22Rv1 (cell line): Measurements from ENCODE around the gene PHACTR1.

Source experiments
- H3K27ac ChIP-seq: fragments of 450-650 bp; 2 replicates; pipeline ENCODE4 v1.5.1; 2017
- ZFX ChIP-seq: fragments of 450-650 bp; IDR thresholded peaks from 2 replicates; pipeline ENCODE4 v1.6.1; 2017; ENCODE audit warnings: antibody characterized with exemption, borderline replicate concordance
- TF ChIP-seq, protein P1 (sequence below): fragments of 450-650 bp; IDR thresholded peaks from 2 replicates; pipeline ENCODE4 v1.5.1; 2017; ENCODE audit warnings: mild to moderate bottlenecking

The PHACTR1 gene

DNA sequence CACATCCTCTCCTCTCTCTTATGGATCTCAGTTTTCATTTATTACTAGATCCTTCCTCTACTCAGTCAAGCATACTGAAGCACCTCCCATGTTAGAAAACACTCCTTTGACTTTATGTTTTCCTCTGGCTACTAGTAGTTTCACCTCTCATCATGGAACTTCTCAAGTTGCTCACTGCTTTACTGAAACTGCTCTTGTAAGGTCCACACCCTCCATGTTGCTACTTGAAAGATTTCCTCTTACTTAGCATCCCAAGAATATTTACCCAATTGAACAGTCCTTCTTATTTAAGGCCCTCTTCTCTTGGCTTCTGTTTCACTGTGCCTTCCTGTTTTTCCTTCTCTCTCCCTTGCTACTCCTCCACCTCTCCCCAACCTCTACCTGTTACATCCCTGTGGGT is 381.4 kb downstream of the PHACTR1 start:
- H3K27ac ChIP-seq: no peak overlapping the region
- TF ChIP-seq, protein P1, sequence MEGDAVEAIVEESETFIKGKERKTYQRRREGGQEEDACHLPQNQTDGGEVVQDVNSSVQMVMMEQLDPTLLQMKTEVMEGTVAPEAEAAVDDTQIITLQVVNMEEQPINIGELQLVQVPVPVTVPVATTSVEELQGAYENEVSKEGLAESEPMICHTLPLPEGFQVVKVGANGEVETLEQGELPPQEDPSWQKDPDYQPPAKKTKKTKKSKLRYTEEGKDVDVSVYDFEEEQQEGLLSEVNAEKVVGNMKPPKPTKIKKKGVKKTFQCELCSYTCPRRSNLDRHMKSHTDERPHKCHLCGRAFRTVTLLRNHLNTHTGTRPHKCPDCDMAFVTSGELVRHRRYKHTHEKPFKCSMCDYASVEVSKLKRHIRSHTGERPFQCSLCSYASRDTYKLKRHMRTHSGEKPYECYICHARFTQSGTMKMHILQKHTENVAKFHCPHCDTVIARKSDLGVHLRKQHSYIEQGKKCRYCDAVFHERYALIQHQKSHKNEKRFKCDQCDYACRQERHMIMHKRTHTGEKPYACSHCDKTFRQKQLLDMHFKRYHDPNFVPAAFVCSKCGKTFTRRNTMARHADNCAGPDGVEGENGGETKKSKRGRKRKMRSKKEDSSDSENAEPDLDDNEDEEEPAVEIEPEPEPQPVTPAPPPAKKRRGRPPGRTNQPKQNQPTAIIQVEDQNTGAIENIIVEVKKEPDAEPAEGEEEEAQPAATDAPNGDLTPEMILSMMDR: no peak
- no peak for TF ChIP-seq ZFX

DNA sequence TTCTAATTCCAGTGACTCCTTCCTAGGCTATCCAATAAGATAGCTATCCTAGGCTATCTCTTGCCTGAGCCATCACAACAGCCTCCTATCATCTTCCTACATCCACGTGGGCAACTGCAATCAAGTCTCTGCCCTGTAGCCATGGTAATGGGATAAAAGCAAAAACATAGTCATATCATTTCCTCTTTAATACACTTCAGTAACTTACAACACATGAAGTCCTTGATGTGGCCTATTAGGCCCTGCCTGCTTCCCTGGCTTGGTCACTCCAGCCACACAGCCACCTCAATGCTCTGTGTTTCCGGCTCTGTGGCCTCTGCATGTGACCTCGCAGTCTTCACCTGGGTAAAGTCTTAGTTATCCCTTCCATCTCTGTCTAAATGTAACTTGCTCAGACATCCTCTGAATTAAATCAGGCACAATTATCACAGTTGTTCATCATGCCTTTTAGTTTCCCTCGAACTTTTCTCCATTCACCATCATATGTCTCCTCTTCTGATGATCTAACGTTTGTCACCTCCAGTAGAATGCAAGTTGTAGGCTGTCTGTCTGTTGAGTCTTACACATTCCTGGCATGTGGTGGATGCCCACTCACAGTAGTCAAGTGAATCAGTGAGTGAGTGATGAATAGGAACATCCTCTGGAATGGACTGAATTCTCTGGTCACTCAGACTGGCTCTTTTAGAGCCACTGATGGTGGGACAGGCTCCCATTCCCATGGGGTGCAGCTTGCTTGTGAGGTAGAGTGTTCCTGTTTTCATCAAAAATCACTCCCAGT is 382.4 kb downstream of the PHACTR1 start:
- H3K27ac ChIP-seq: no peak overlapping the region
- no peak for TF ChIP-seq ZFX
- TF ChIP-seq, protein P1: no peak

DNA sequence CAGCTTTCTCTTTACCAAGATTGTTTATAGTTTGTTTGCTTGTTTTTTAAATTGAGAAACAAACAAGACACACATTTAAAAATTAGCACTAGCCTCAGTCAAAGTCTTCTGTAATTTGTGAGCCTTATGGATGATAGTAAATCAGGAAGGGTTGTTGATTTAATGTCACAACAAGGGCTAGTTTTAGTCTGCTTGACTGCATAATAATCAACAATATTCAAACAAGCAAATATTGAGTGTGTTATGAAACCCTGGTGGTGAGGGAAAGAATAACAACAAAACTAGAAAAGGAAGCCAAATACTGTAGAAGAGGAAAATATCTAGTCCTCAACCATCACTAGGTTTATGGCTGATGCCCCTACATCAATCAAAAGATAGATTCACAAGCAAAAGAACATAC is 383.2 kb downstream of the PHACTR1 start:
- no peak overlapping the region for H3K27ac ChIP-seq
- TF ChIP-seq ZFX: no peak
- TF ChIP-seq, protein P1: no peak

DNA sequence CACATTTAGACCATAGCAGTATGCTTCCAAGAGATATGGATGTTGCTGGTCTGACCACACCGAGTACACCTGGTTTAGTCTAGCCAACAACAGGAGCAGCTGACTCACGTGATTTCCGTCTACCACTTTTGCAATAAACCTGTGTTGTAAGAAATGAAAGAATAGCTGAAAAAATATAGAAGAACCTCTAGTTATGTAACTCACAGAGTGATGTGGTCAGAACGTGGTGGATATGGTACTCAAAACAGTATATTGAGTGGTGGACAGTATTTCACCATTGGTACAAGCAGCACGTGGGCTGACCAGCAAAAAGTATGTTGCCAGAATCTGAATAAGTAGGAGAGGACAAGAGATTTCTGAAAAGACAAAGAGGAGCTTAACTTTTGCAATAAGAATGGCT is 384.8 kb downstream of the PHACTR1 start:
- TF ChIP-seq, protein P1: no peak
- TF ChIP-seq ZFX: no peak
- H3K27ac ChIP-seq: no peak overlapping the region

DNA sequence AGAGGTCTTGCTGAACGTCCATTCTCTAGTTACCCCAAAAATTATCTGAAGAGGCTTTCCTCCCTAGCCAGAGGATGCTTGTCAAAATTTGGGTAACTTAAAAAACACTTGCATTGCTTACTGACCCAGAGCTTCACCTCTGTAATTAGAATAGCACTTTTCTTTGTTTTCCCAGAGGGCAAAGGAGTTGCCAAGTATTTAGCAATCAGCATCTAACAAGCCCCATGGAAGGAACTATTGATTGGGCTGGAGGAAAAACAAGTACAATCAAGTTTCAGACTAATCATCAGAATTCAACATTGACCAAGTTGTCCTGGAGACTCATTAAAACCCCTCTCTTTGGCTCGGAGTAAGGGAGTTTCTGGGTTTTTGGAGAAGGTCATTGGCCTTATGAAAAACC is 385.4 kb downstream of the PHACTR1 start:
- TF ChIP-seq ZFX: no peak
- TF ChIP-seq, protein P1: no peak
- H3K27ac ChIP-seq: no peak overlapping the region

DNA sequence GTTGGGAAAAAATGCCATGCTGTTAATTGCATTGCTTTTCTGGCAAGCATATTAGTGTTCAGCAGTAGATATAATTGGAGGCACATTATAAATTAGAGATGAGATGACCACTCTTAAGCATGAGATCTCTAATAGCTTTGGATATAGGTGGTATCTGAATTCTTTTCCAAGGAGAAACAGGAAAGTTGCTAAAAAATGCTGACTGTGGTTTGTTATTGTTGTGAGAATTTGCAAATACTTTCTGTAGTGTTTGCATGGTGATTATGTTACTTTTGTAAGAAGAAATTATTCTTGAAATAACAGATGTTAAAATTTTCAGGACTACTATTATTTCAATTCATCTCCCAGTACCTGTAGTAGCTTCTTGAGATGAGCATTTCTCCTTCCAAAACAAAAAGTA is 386.6 kb downstream of the PHACTR1 start:
- TF ChIP-seq ZFX: no peak
- TF ChIP-seq, protein P1: no peak
- H3K27ac ChIP-seq: no peak overlapping the region

DNA sequence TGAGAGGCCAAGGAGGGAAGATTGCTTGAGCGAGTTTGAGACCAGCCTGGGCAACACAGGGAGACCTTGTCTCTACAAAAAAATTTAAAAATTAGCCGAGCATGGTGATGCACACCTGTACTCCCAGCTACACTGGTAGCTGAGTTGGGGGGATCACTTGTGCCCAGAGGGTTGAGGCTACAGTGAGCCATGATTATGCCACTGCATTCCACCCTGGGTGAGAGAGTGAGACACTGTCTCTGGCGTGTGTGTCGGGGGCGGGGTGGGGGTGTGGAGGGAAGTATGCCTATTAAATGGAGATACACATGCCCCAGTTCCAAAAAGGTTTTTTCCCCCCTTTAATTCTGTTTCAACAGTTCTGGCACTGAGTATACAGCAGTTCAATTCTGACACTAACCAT is 388.6 kb downstream of the PHACTR1 start:
- H3K27ac ChIP-seq: no peak overlapping the region
- no peak for TF ChIP-seq ZFX
- TF ChIP-seq, protein P1: no peak
